Panc1 (cell line): ENCODE measurements around the gene C6orf132. TPM values are rescaled to one million over a fixed set of nuclear protein-coding genes. Genes with fewer than 3 reads are reported as not detected.

Experiments
- ATAC-seq: fragments of 200-7000 bp; cut with Tn5 transposase; 2 replicates; pipeline ENCODE4 v1.9.1; 2020; ENCODE audit warnings: mild to moderate bottlenecking, moderate library complexity
- BruUV-seq: library from RNA; stranded (reverse); fragments of 400-500 nt; replicated peaks from 2 replicates; lab custom pipeline; 2021; lab: Mats Ljungman, UMichigan
- CTCF ChIA-PET: fragments of 300-600 bp; sonication (Branson Sonifier 250); formaldehyde crosslinking; loops from one replicate; lab custom pipeline; 2022; ENCODE audit warnings: antibody characterized with exemption; lab: Charles Lee
- POLR2A ChIA-PET: fragments of 300-600 bp; sonication (Branson Sonifier 250); formaldehyde crosslinking; loops from one replicate; lab custom pipeline; 2022; ENCODE audit warnings: antibody characterized with exemption; lab: Charles Lee
- DNase-seq: peaks from one replicate; pipeline ENCODE4 v3.0.0-alpha.2; 2010; ENCODE audit warnings: low read depth, low spot score
- H3K27ac ChIP-seq: 2 replicates; pipeline ENCODE4 v1.5.1; 2011; ENCODE audit warnings: mild to moderate bottlenecking, low read length, inconsistent platforms
- H3K27me3 ChIP-seq: fragments of 200-500 bp; sonication (Bioruptor generic); 2 replicates; pipeline ENCODE4 v1.6.0; 2014; ENCODE audit warnings: low read length, inconsistent platforms; ENCODE audit not compliant: control insufficient read depth, insufficient read depth
- H3K36me3 ChIP-seq: fragments of 200-500 bp; sonication (Bioruptor generic); 2 replicates; pipeline ENCODE4 v1.5.1; 2014; ENCODE audit warnings: inconsistent platforms, mild to moderate bottlenecking, low read length, moderate library complexity; ENCODE audit not compliant: control insufficient read depth, insufficient read depth
- H3K4me1 ChIP-seq: 2 replicates; pipeline ENCODE4 v1.5.1; 2011; ENCODE audit warnings: inconsistent platforms, mild to moderate bottlenecking, low read length, moderate library complexity; ENCODE audit not compliant: control insufficient read depth, insufficient read depth
- H3K4me3 ChIP-seq, 2 experiments: 2 replicates each; pipeline ENCODE4 v1.5.1; 2011 to 2012; ENCODE audit warnings: low read depth in 2 of 2, low read length in 2 of 2, mild to moderate bottlenecking in 2 of 2, inconsistent platforms in 1 of 2, moderate library complexity in 1 of 2
- H3K9me3 ChIP-seq: fragments of 200-500 bp; sonication (Bioruptor generic); 2 replicates; pipeline ENCODE4 v1.5.1; 2014; ENCODE audit warnings: low read depth, mild to moderate bottlenecking, inconsistent platforms, low read length, moderate library complexity; ENCODE audit not compliant: control insufficient read depth, insufficient read depth
- CTCF ChIP-seq: fragments of 450-650 bp; IDR thresholded peaks from 2 replicates; pipeline ENCODE4 v1.5.1; 2017; ENCODE audit warnings: mild to moderate bottlenecking
- POLR2AphosphoS5 ChIP-seq: IDR thresholded peaks from 2 replicates; pipeline ENCODE4 v1.6.1; 2012; ENCODE audit warnings: mild to moderate bottlenecking, low read depth, low read length, moderate library complexity
- SIN3A ChIP-seq: IDR thresholded peaks from 2 replicates; pipeline ENCODE4 v1.6.1; 2012; ENCODE audit warnings: low read depth, mild to moderate bottlenecking, low read length, moderate library complexity, borderline replicate concordance; ENCODE audit not compliant: insufficient read depth
- TCF7L2 ChIP-seq: IDR thresholded peaks from 2 replicates; pipeline ENCODE4 v1.6.1; 2011; ENCODE audit warnings: mild to moderate bottlenecking, low read depth, low read length, inconsistent platforms
- in situ Hi-C: cut with HindIII; loops from 2 replicates; pipeline ENCODE4 v1.10.0; 2016; ENCODE audit warnings: low sequenced_read_pairs, low pct_unique_long_range_greater_than_20kb
- intact Hi-C: fragments of 100-400 bp; cut with micrococcal nuclease; formaldehyde crosslinking; loops from one replicate; pipeline ENCODE4 v1.10.0; 2022; ENCODE audit not compliant: unreplicated experiment
- total RNA-seq: library from RNA; stranded (reverse); gene quantifications from one replicate; pipeline ENCODE4 v1.2.1, GENCODE V29; 2021; ENCODE audit not compliant: unreplicated experiment
- TF ChIP-seq, protein P1 (sequence below), 2 experiments: IDR thresholded peaks; 2 replicates each; pipeline ENCODE4 v1.6.1; 2011 to 2012; ENCODE audit warnings: low read depth in 2 of 2, control low read depth in 1 of 2, low read length in 1 of 2, mild to moderate bottlenecking in 1 of 2, moderate library complexity in 1 of 2; ENCODE audit not compliant: insufficient read depth in 1 of 2

The C6orf132 gene
- total RNA-seq, 1 experiment from 2014 or later = 12.9 TPM

DNA sequence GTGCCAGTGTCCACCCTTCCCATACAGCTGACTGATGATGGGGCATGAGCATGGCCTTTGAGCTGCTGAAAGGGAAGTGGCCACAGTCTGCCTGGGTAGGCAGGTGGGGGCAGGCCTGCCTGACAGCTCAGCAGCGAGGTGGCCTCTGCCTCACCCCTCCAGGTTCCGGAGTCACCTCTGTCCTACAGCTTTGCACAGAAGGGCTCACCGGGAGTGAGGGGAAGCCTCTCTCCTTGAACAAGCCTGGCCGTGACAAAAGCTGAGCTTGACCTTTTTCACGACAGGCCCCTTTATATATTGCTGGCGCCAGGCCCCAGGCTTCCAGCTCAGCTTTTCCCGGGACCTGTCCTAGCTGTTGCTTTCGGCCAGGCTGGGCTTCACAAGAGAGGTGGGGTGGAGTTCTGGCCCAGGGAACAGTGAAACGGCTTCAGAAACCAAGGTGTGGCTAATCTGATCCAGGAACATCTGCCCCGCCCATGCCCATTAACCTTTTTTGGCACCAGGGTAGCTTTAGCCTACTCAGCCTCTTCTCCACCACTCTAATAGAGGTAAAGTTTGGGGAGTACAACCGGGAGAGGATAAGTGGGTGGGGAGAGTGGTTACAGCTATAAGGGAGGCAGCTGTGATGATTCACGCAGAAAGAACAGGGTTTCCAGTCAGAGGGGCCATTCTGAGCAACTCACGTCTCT is 42.9 kb downstream of the C6orf132 start:
- in situ Hi-C loops = no loop called here
- TF ChIP-seq POLR2AphosphoS5 (no peak), TCF7L2 (no peak), SIN3A (no peak)
- TF ChIP-seq, protein P1, sequence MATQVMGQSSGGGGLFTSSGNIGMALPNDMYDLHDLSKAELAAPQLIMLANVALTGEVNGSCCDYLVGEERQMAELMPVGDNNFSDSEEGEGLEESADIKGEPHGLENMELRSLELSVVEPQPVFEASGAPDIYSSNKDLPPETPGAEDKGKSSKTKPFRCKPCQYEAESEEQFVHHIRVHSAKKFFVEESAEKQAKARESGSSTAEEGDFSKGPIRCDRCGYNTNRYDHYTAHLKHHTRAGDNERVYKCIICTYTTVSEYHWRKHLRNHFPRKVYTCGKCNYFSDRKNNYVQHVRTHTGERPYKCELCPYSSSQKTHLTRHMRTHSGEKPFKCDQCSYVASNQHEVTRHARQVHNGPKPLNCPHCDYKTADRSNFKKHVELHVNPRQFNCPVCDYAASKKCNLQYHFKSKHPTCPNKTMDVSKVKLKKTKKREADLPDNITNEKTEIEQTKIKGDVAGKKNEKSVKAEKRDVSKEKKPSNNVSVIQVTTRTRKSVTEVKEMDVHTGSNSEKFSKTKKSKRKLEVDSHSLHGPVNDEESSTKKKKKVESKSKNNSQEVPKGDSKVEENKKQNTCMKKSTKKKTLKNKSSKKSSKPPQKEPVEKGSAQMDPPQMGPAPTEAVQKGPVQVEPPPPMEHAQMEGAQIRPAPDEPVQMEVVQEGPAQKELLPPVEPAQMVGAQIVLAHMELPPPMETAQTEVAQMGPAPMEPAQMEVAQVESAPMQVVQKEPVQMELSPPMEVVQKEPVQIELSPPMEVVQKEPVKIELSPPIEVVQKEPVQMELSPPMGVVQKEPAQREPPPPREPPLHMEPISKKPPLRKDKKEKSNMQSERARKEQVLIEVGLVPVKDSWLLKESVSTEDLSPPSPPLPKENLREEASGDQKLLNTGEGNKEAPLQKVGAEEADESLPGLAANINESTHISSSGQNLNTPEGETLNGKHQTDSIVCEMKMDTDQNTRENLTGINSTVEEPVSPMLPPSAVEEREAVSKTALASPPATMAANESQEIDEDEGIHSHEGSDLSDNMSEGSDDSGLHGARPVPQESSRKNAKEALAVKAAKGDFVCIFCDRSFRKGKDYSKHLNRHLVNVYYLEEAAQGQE (IDR thresholded peaks at IDR 0.05; ENCODE audit: insufficient read depth in 1 of 2, low read depth in 2 of 2, low read length in 1 of 2) = no peak
- POLR2A ChIA-PET = no interaction called here
- Histone ChIP-seq H3K4me3 (no peak overlapping the region), H3K27ac (no peak overlapping the region), H3K4me1 (peaks cover 12% of the 10 kb centered on the region), H3K27me3 (no peaks in the 10 kb centered on the region), H3K9me3 (no peaks in the 10 kb centered on the region), H3K36me3 (no peaks in the 10 kb centered on the region)
- no peak for DNase-seq
- intact Hi-C loops = no loop called here
- 0 out of 2 replicates have a peak, but pooled peaks have one; percentile 31 for ATAC-seq
- CTCF ChIA-PET = interaction anchor here (1.1 kb wide), 1 partner anchor 130 kb away, joined by 3 read pairs; no protein-coding TSS in a partner anchor
- BruUV-seq = no TSS peak

DNA sequence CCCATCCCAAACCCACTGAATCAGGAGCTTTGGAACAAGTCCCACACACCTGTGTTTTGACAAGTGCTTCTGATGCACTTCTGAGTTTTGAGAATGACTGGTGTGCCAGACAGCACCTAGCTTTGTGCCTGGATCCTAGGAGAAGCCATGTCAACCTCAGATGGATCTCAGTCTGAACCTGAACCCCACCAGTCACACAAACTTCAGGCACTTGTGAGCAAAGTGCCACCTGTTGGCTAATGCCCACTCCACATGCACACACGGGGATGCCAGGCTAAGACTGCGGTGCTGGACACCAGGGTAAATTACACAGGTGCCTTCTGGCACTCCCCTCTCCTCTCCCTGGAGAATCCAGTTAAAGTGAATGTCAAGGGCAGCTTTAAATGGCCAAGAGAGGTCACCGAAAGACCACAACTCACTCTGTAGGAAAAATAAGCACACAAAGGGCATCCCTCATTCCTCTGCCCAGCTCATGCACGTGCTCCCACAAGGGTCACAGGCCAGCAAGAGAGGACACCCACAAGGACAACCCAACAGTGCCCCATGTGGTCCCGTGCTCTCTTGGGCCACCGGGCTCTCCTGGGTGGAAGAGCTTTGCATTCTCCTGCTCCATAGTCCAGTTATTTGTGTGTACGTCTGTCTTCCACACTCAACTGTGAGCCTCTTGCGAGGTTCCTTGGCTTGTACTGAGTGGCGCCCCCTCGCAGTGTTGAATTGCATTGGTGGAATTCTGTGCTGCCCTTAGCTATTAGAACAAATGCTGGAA is 46.5 kb downstream of the C6orf132 start:
- ChIA-PET POLR2A (no interaction called here), CTCF (no interaction called here)
- Histone ChIP-seq H3K4me3 (no peak overlapping the region), H3K4me1 (peaks cover 12% of the 10 kb centered on the region), H3K9me3 (no peaks in the 10 kb centered on the region), H3K36me3 (no peaks in the 10 kb centered on the region), H3K27ac (no peak overlapping the region), H3K27me3 (no peaks in the 10 kb centered on the region)
- ATAC-seq (peak; percentile 6), DNase-seq (no peak)
- in situ Hi-C loops = no loop called here
- no TSS peak for BruUV-seq
- intact Hi-C loops = no loop called here
- TF ChIP-seq CTCF = peak; percentile 65
- no peak for TF ChIP-seq SIN3A
